Gastrocnemius medialis (tissue), 4 donors: Measurements from ENCODE around the gene RAB22A.

Experiments used
- POLR2A ChIP-seq, 2 donors: fragments of 450-650 bp; IDR thresholded peaks; one replicate each; pipeline ENCODE4 v1.6.1; 2017; ENCODE audit warnings: antibody characterized with exemption in 2 of 2, mild to moderate bottlenecking in 2 of 2, moderate library complexity in 2 of 2
- TF ChIP-seq, protein P1 (sequence below), 5 experiments: fragments of 450-650 bp in 3 of 5; fragments of 200-600 bp in 2 of 5; sonication (generic) in 2 of 5; IDR thresholded peaks in 4 of 5; conservative IDR thresholded peaks in 1 of 5; 1 replicate in 4 of 5; 2 replicates in 1 of 5; pipeline ENCODE4 v1.5.1; 2016 to 2019; ENCODE audit warnings: antibody characterized with exemption in 5 of 5, mild to moderate bottlenecking in 3 of 5, moderate library complexity in 3 of 5

DNA sequence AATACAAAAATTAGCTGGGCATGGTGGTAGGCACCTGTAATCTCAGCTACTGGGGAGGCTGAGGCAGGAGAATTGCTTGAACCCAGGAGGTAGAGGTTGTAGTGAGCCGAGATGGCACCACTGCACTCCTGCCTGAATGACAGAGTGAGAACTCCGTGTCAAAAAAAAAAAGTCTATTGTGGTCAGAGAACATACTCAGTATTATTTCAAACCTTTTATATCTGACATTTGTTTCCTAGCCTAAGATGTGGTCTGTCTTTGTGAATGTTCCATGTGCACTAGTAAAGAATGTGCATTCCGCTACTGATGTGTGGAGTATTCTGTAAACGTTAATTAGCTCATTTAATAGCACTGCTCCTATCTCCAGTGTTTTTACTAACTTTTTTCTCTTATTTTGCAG is 11.7 kb downstream of the RAB22A start:
- TF ChIP-seq, protein P1, sequence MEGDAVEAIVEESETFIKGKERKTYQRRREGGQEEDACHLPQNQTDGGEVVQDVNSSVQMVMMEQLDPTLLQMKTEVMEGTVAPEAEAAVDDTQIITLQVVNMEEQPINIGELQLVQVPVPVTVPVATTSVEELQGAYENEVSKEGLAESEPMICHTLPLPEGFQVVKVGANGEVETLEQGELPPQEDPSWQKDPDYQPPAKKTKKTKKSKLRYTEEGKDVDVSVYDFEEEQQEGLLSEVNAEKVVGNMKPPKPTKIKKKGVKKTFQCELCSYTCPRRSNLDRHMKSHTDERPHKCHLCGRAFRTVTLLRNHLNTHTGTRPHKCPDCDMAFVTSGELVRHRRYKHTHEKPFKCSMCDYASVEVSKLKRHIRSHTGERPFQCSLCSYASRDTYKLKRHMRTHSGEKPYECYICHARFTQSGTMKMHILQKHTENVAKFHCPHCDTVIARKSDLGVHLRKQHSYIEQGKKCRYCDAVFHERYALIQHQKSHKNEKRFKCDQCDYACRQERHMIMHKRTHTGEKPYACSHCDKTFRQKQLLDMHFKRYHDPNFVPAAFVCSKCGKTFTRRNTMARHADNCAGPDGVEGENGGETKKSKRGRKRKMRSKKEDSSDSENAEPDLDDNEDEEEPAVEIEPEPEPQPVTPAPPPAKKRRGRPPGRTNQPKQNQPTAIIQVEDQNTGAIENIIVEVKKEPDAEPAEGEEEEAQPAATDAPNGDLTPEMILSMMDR (IDR thresholded peaks at IDR 0.05 in 4 of 5, conservative IDR thresholded peaks at IDR 0.05 in 1 of 5): no peak
- TF ChIP-seq POLR2A (IDR thresholded peaks at IDR 0.05): no peak
